ENCODE data around the gene MNX1. TPM values are rescaled to one million over a fixed set of nuclear protein-coding genes. Genes with fewer than 3 reads are reported as not detected.

Gene MNX1
- total and polyA plus RNA-seq, 9 of the 15 experiments (the other 6 are each of a cell fraction or from before 2014, with no cell fraction given) = 0.15 to 8.0 (median 1.4) TPM

GRCh38 chr7:157020514-157021070, 10.1 kb upstream of the MNX1 start (continued):
- no peak for TF ChIP-seq ZNF644 (tag; IDR thresholded peaks at IDR 0.05; ENCODE audit: low read depth)
- no peak for TF ChIP-seq FOS (IDR thresholded peaks at IDR 0.05; ENCODE audit: extremely low read depth, insufficient read length)
- no peak for TF ChIP-seq AFF1 (IDR thresholded peaks at IDR 0.05; ENCODE audit: low read depth in 1 of 2, partially characterized antibody in 2 of 2)

- Histone ChIP-seq H3K9me1 (ENCODE audit: control insufficient read depth, insufficient read depth, low read length) (no peaks in the 10 kb centered on the region), H3K27ac (ENCODE audit: extremely low read depth, low read depth, low read length) (no peak overlapping the region), H3K9me3 (replicated peaks; ENCODE audit: control insufficient read depth, insufficient read depth, low read depth, low read length) (no peaks in the 10 kb centered on the region), H3K4me3 (no peak overlapping the region), H3K9ac (ENCODE audit: insufficient read depth in 1 of 2, low read depth in 2 of 2, low read length in 2 of 2) (no peak overlapping the region), H3K4me2 (ENCODE audit: insufficient read depth, low read length) (no peak overlapping the region), H2AFZ (ENCODE audit: low read depth, low read length) (no peak overlapping the region), H3K4me1 (replicated peaks in 1 of 2; ENCODE audit: control insufficient read depth in 2 of 2, insufficient read depth in 2 of 2, low read length in 2 of 2) (peaks cover 0 to 36% of the 10 kb centered on the region in 2 experiments; a peak in 3 of 5 replicates), H3K79me2 (ENCODE audit: control insufficient read depth, insufficient read depth, low read length) (no peaks in the 10 kb centered on the region), H3K27me3 (ENCODE audit: control insufficient read depth in 2 of 2, insufficient read depth in 2 of 2, low read length in 2 of 2) (peaks cover 81 to 91% of the 10 kb centered on the region in 2 experiments), H3K36me3 (ENCODE audit: control insufficient read depth, insufficient read depth, low read length) (no peaks in the 10 kb centered on the region), H4K20me1 (replicated peaks; ENCODE audit: control insufficient read depth, insufficient read depth, low read length) (0 out of 2 replicates have a peak, but pooled peaks cover 5% of the 10 kb centered on the region)
- intact Hi-C loops (cut with micrococcal nuclease) = no loop called here
- no peak for FAIRE-seq
- TF ChIP-seq CBX8 (IDR thresholded peaks at IDR 0.05; ENCODE audit: borderline replicate concordance, extremely low read depth, low read depth, low read length, poor library complexity, severe bottlenecking) (peak; percentile 73), NCOA4 (IDR thresholded peaks at IDR 0.05; ENCODE audit: partially characterized antibody) (no peak)
- CTCF ChIA-PET (ENCODE audit: low intra/inter-chr PET ratio) = no interaction called here
- DNase-seq (ENCODE audit: extremely low read depth in 1 of 4, low spot score in 3 of 4) = no peak
- POLR2A ChIA-PET = interaction anchor here (0.5 to 2.4 kb wide), 6 partner anchors 9 to 235 kb away, joined by 3 to 11 read pairs (median 3); no protein-coding TSS in a partner anchor
- 29% methylated on average over 25 of the region's 25 CpGs for WGBS (ENCODE audit: insufficient coverage, low coverage, missing lambda C conversion rate)
- no peak for ATAC-seq
- in situ Hi-C loops (cut with MboI) = no loop called here
- BruUV-seq (replicated peaks) = no TSS peak
Measured at GRCh38 chr7:157019718-157020451, 9.4 kb upstream of the MNX1 start.
